Right lobe of liver (tissue), 6 donors: ENCODE results near the gene SPC24. TPM values are rescaled to one million over a fixed set of nuclear protein-coding genes. Genes with fewer than 3 reads are reported as not detected.
"Not testable (repeated sequence)": the region's sequence is repeated elsewhere in the genome, so short reads cannot be mapped to it uniquely, and the experiment has no call there.

Experiments used
- ATAC-seq, 4 donors: fragments of 200-7000 bp; cut with Tn5 transposase; one replicate each; pipeline ENCODE4 v1.9.1; 2020; ENCODE audit warnings: mild to moderate bottlenecking in 4 of 4, moderate library complexity in 4 of 4
- DNase-seq, 3 donors: peaks; one replicate each; pipeline ENCODE4 v3.0.0-alpha.2; 2020
- H3K27ac ChIP-seq, 3 donors: fragments of 200-600 bp; one replicate each; pipeline ENCODE4 v1.8.0; 2022
- H3K27me3 ChIP-seq, 2 donors: fragments of 200-600 bp; one replicate each; pipeline ENCODE4 v1.8.0; 2022
- H3K36me3 ChIP-seq, 4 donors: fragments of 200-600 bp; sonication (generic) in 1 of 4; one replicate each; pipeline versions ENCODE4 v1.5.1 to v1.8.0; 2017 to 2022; ENCODE audit warnings: control low read depth in 1 of 4
- H3K4me1 ChIP-seq, 4 donors: fragments of 200-600 bp; sonication (generic) in 1 of 4; one replicate each; pipeline versions ENCODE4 v1.5.1 to v1.8.0; 2017 to 2022; ENCODE audit warnings: control low read depth in 1 of 4
- H3K4me3 ChIP-seq, 3 donors: fragments of 200-600 bp; one replicate each; pipeline ENCODE4 v1.8.0; 2022
- H3K9me3 ChIP-seq, 4 donors: fragments of 200-600 bp; sonication (generic) in 1 of 4; one replicate each; pipeline versions ENCODE4 v1.5.1 to v1.8.0; 2017 to 2022; ENCODE audit warnings: control low read depth in 1 of 4
- POLR2A ChIP-seq: fragments of 450-650 bp; IDR thresholded peaks from one replicate; pipeline ENCODE4 v1.6.1; 2017; ENCODE audit warnings: antibody characterized with exemption, mild to moderate bottlenecking
- WGBS: methylation state at CpG from one replicate; pipeline ENCODE4 v1.1.6; 2018; ENCODE audit warnings: low coverage, low lambda C conversion rate; ENCODE audit not compliant: insufficient coverage; ENCODE audit errors: missing lambda C conversion rate; 5-methylcytosine and 5-hydroxymethylcytosine counted together
- intact Hi-C, 2 donors: fragments of 100-400 bp; cut with DNase I; formaldehyde crosslinking; loops; one replicate each; pipeline versions ENCODE4 v1.11.2 to v1.14.1; 2022
- microRNA-seq, 2 donors: library from miRNA; unstranded; fragments of <30 nt; microRNA quantifications; one replicate each; pipeline ENCODE4, GENCODE V29; 2019 to 2020
- total RNA-seq, 6 experiments: library from RNA; depleted of rRNA in 2 of 6; stranded (reverse); fragments of >200 nt in 2 of 6; fragmentation: NEBNext Ultra II Directional in 3 of 6; extraction: Animal tissue kit (Norgen Biotek cat#: 25700) in 3 of 6; gene quantifications; one replicate each; pipeline versions ENCODE4 v1.1.0 to v1.2.4, GENCODE V29; 2016 to 2023
- TF ChIP-seq, protein P1 (sequence below), 4 donors: fragments of 200-600 bp in 3 of 4; fragments of 450-650 bp in 1 of 4; IDR thresholded peaks; one replicate each; pipeline versions ENCODE4 v1.5.1 to v1.8.0; 2016 to 2022; ENCODE audit warnings: antibody characterized with exemption in 4 of 4, mild to moderate bottlenecking in 2 of 4
- donor health status: DM: no; HTN: yes; CAD: no.
- donor health status: DM: no; HTN: no; CAD: no.
- donor health status: DM: no; HTN: no; CAD: no.
- donor health status: DM: no; HTN: yes; CAD: no.
- donor health status: DM: no; HTN: yes; CAD: no.

The SPC24 gene
- total RNA-seq, 6 experiments from 2014 or later = 0.90 to 3.8 (median 2.2) TPM

DNA sequence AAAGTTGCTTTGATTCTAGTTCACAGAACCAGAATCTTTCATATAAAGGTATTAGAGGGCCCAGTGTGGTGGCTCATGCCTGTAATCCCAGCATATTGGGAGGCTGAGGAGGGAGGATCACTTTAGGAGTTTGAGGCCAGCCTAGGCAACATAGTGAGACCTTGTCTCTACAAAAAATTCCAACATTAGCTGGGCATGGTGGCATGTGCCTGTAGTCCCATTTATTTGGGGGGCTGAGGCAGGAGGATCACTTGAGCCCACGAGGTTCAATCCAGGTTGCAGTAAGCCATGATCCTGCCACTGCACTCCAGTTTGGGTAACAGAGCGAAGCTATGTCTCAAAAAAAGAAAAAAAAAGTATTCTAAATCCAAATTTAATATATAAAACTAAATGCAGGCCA is 57.3 kb downstream of the SPC24 start:
- no peak for DNase-seq
- intact Hi-C loops = no loop called here
- Histone ChIP-seq H3K27ac (peak overlapping the region in 1 of 3 donors; percentile 0), H3K4me3 (no peak overlapping the region), H3K4me1 (peaks cover 0 to 39% (median 9%) of the 10 kb centered on the region in 4 donors), H3K9me3 (no peaks in the 10 kb centered on the region), H3K27me3 (no peaks in the 10 kb centered on the region), H3K36me3 (peaks cover 0 to 84% (median 31%) of the 10 kb centered on the region in 4 donors)
- 100% methylated on average over 2 of the region's 2 CpGs for WGBS
- no peak for ATAC-seq
- TF ChIP-seq POLR2A = no peak
- TF ChIP-seq, protein P1, sequence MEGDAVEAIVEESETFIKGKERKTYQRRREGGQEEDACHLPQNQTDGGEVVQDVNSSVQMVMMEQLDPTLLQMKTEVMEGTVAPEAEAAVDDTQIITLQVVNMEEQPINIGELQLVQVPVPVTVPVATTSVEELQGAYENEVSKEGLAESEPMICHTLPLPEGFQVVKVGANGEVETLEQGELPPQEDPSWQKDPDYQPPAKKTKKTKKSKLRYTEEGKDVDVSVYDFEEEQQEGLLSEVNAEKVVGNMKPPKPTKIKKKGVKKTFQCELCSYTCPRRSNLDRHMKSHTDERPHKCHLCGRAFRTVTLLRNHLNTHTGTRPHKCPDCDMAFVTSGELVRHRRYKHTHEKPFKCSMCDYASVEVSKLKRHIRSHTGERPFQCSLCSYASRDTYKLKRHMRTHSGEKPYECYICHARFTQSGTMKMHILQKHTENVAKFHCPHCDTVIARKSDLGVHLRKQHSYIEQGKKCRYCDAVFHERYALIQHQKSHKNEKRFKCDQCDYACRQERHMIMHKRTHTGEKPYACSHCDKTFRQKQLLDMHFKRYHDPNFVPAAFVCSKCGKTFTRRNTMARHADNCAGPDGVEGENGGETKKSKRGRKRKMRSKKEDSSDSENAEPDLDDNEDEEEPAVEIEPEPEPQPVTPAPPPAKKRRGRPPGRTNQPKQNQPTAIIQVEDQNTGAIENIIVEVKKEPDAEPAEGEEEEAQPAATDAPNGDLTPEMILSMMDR (IDR thresholded peaks at IDR 0.05) = no peak

DNA sequence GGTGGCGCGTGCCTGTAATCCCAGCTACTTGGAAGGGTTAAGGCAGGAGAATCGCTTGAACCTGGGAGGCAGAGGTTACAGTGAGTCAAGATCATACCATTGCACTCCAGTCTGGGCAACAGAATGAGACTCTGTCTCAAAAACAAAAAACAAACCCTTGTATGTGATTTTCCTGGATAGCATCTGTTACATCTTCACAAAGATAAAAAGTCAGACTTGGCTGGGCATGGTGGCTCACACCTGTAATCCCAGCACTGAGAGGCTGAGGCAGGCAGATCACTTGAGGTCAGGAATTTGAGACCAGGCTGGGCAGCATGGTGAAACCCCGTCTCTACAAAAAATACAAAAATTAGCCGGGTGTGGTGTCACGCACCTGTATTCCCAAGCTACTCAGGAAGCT is 58.2 kb downstream of the SPC24 start:
- H3K27me3 ChIP-seq, ATAC-seq, H3K4me3 ChIP-seq, DNase-seq, H3K9me3 ChIP-seq, intact Hi-C loops: not testable (repeated sequence)
- Histone ChIP-seq H3K36me3 (peaks cover 0 to 76% (median 25%) of the 10 kb centered on the region in 4 donors), H3K27ac (peak overlapping the region in 1 of 3 donors; percentile 0), H3K4me1 (peaks cover 0 to 48% (median 14%) of the 10 kb centered on the region in 4 donors)
- WGBS = 92% methylated on average over 6 of the region's 6 CpGs
- peak; percentile 4 for TF ChIP-seq POLR2A

DNA sequence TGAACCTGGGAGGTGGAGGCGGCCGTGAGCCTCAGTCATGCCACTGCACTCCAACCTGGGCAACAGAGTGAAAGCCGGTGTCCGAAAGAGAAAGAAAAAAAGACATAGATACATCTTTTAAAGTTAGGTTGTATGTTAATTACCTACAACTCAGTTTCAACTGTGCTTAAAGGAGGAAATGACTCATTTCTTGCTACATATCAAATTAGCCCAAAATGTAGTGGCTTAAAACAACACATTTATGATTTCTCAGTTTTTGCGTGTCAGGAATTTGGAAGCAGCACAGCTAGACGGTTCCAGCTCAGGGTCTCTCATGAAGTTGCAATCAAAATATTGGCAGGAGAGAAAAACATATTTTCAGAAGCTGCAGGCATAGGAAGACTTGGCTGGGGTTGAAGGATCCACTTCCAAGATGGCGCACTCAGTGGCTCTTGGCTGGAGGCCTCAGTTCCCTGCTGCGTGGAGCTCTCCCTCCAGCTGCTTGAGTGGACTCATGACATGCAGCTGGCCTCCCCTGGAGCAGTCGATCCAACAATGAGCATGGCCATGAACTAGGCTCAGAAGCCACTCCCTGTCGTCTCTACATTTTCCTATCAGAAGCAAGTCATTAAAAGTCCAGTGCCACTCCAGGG is 59.3 kb downstream of the SPC24 start:
- TF ChIP-seq, protein P1 (IDR thresholded peaks at IDR 0.05) = no peak
- no peaks in the 10 kb centered on the region for H3K27me3 ChIP-seq
- intact Hi-C loops = no loop called here
- ATAC-seq (peak in 3 of 4 donors; percentile 0 to 6 (median 4)), DNase-seq (no peak)
- peak overlapping the region; percentile 22 to 99 (median 99) for H3K27ac ChIP-seq
- H3K36me3 ChIP-seq = peaks cover 0 to 67% (median 19%) of the 10 kb centered on the region in 4 donors
- no peaks in the 10 kb centered on the region for H3K9me3 ChIP-seq
- H3K4me1 ChIP-seq = peaks cover 0 to 59% (median 15%) of the 10 kb centered on the region in 4 donors
- H3K4me3 ChIP-seq = no peak overlapping the region
- 62% methylated on average over 7 of the region's 10 CpGs for WGBS

Small RNA genes lying within 50 kb of the gene (microRNA-seq; reads per million reads assigned to microRNA genes)
- 1.2 to 1.9 reads per million in 2 donors for gene MIR6886

Other genes starting within 250 kb of the SPC24 start
- 10 to 100 TPM; 23.5 to 46.1 (median 31.4) TPM for gene YIPF2, start 227.1 kb downstream of the SPC24 start, total RNA-seq
- gene TIMM29, start 227.0 kb downstream of the SPC24 start, total RNA-seq = 10 to 100 TPM; 10.2 to 15.7 (median 11.6) TPM
- 10 to 100 TPM; 26.3 to 45.8 (median 27.7) TPM for gene SMARCA4, start 194.8 kb downstream of the SPC24 start, total RNA-seq
- gene LDLR, start 66.3 kb downstream of the SPC24 start, total RNA-seq = 100 to 1,000 TPM in 1 of 6 experiments, 10 to 100 TPM in 4, 1 to 10 TPM in 1; 8.6 to 117 (median 26.8) TPM
- 10 to 100 TPM; 36.3 to 65.4 (median 50.4) TPM for gene KANK2, start 41.8 kb upstream of the SPC24 start, total RNA-seq
- 100 to 1,000 TPM in 4 of 6 experiments, 10 to 100 TPM in 2; 56.7 to 287 (median 140) TPM for gene ANGPTL8, start 83.8 kb upstream of the SPC24 start, total RNA-seq
- gene DOCK6, start 106.7 kb upstream of the SPC24 start, total RNA-seq = 10 to 100 TPM; 19.9 to 45.9 (median 30.4) TPM
- not detected for gene TSPAN16, start 140.4 kb upstream of the SPC24 start, total RNA-seq
- gene RAB3D, start 183.9 kb upstream of the SPC24 start, total RNA-seq = 1 to 10 TPM; 2.7 to 4.5 (median 4.0) TPM
- 100 to 1,000 TPM; 138 to 605 (median 165) TPM for gene TMEM205, start 190.5 kb upstream of the SPC24 start, total RNA-seq
- 10 to 100 TPM in 5 of 6 experiments, 1 to 10 TPM in 1; 8.4 to 27.9 (median 23.4) TPM for gene CCDC159, start 190.7 kb upstream of the SPC24 start, total RNA-seq
- gene PLPPR2, start 199.7 kb upstream of the SPC24 start, total RNA-seq = 10 to 100 TPM in 3 of 6 experiments, 1 to 10 TPM in 3; 6.7 to 17.5 (median 10.2) TPM
- 1 to 10 TPM; 1.4 to 2.7 (median 2.3) TPM for gene SWSAP1, start 218.9 kb upstream of the SPC24 start, total RNA-seq
- 1 to 10 TPM; 4.9 to 8.7 (median 7.1) TPM for gene EPOR, start 228.5 kb upstream of the SPC24 start, total RNA-seq